GM19467 (cell line): ENCODE results near the gene ZNF648.
A peak's percentile ranks its signal among the peaks of the same experiment; 100 is the strongest.
"Not testable (repeated sequence)": the region's sequence is repeated elsewhere in the genome, so short reads cannot be mapped to it uniquely, and the experiment has no call there.

Source experiments
- ATAC-seq: cut with Tn5 transposase; IDR thresholded peaks from one replicate; pipeline ENCODE4 v1.9.1; 2021; ENCODE audit warnings: mild to moderate bottlenecking, moderate library complexity; ENCODE audit not compliant: unreplicated experiment

The ZNF648 gene

GRCh38 chr1:182071924-182072323, 10.4 kb upstream of the ZNF648 start:
- no peak for ATAC-seq

GRCh38 chr1:182069028-182069466, 7.5 kb upstream of the ZNF648 start:
- peak; percentile 67 for ATAC-seq

- no peak for ATAC-seq
Observed at GRCh38 chr1:182066934-182067333, 5.4 kb upstream of the ZNF648 start.

- ATAC-seq = no peak
Observed at GRCh38 chr1:182065126-182065845, 3.8 kb upstream of the ZNF648 start.

GRCh38 chr1:182064611-182065010, 3.1 kb upstream of the ZNF648 start:
- ATAC-seq = no peak

- ATAC-seq = no peak
Observed at GRCh38 chr1:182062223-182062622, 711 bp upstream of the ZNF648 start.

GRCh38 chr1:182060877-182061276, 635 bp downstream of the ZNF648 start:
- no peak for ATAC-seq

GRCh38 chr1:182059936-182060335, 1.6 kb downstream of the ZNF648 start:
- no peak for ATAC-seq

GRCh38 chr1:182056601-182057366, 4.7 kb downstream of the ZNF648 start:
- no peak for ATAC-seq

GRCh38 chr1:182054698-182055326, 6.7 kb downstream of the ZNF648 start:
- ATAC-seq = no peak

- no peak for ATAC-seq
Observed at GRCh38 chr1:182052355-182052754, 9.2 kb downstream of the ZNF648 start.

GRCh38 chr1:182051938-182052337, 9.6 kb downstream of the ZNF648 start:
- no peak for ATAC-seq

GRCh38 chr1:182050481-182051448, 10.7 kb downstream of the ZNF648 start:
- no peak for ATAC-seq

- ATAC-seq = no peak
Observed at GRCh38 chr1:182048562-182048961, 12.9 kb downstream of the ZNF648 start.

- no peak for ATAC-seq
Observed at GRCh38 chr1:182046763-182047162, 14.7 kb downstream of the ZNF648 start.

- ATAC-seq = not testable (repeated sequence)
Observed at GRCh38 chr1:182045481-182045880, 16.0 kb downstream of the ZNF648 start.

GRCh38 chr1:182041615-182042014, 19.9 kb downstream of the ZNF648 start:
- ATAC-seq = no peak

GRCh38 chr1:182038220-182038619, 23.3 kb downstream of the ZNF648 start:
- no peak for ATAC-seq

GRCh38 chr1:182035097-182035770, 26.3 kb downstream of the ZNF648 start:
- ATAC-seq = no peak

- no peak for ATAC-seq
Observed at GRCh38 chr1:182032251-182032650, 29.3 kb downstream of the ZNF648 start.
